ELR (cell line): ENCODE data around the gene HIF1A.
"Not testable (repeated sequence)": the region's sequence is repeated elsewhere in the genome, so short reads cannot be mapped to it uniquely, and the experiment has no call there.

Experiments used
- DNase-seq: peaks from one replicate; pipeline ENCODE4 v3.0.0-alpha.2; 2015; ENCODE audit warnings: low read depth

The HIF1A gene

GRCh38 chr14:61694830-61695694 lies at the start of gene HIF1A:
TSS of gene HIF1A (plus strand) at chr14:61695513. CDS start at chr14:61695805, 292 bp downstream.
- DNase-seq = peak; percentile 99

- DNase-seq = no peak
These were observed 48.8 kb upstream of the HIF1A start for GRCh38 chr14:61646366-61647116.

- DNase-seq = no peak
These were observed 47.6 kb upstream of the HIF1A start for GRCh38 chr14:61647704-61648103.

- DNase-seq = no peak
These were observed 46.9 kb upstream of the HIF1A start for GRCh38 chr14:61648377-61648776.

- DNase-seq = no peak
These were observed 46.0 kb upstream of the HIF1A start for GRCh38 chr14:61649283-61649682.

- no peak for DNase-seq
These were observed 44.0 kb upstream of the HIF1A start for GRCh38 chr14:61651355-61651754.

GRCh38 chr14:61652526-61653262 lies 42.6 kb upstream of the HIF1A start:
- DNase-seq = no peak

GRCh38 chr14:61653507-61653906 lies 41.8 kb upstream of the HIF1A start:
- DNase-seq = peak; percentile 94

- no peak for DNase-seq
These were observed 41.3 kb upstream of the HIF1A start for GRCh38 chr14:61654026-61654425.

GRCh38 chr14:61655777-61656176 lies 39.5 kb upstream of the HIF1A start:
- DNase-seq = no peak

GRCh38 chr14:61656341-61656740 lies 39.0 kb upstream of the HIF1A start:
- DNase-seq = no peak

- DNase-seq = not testable (repeated sequence)
These were observed 37.2 kb upstream of the HIF1A start for GRCh38 chr14:61658111-61658510.

- DNase-seq = no peak
These were observed 35.7 kb upstream of the HIF1A start for GRCh38 chr14:61659582-61659981.

GRCh38 chr14:61661471-61662400 lies 33.6 kb upstream of the HIF1A start:
- DNase-seq = peak; percentile 38

- DNase-seq = peak; percentile 88
These were observed 32.6 kb upstream of the HIF1A start for GRCh38 chr14:61662437-61663311.

GRCh38 chr14:61663312-61663979 lies 31.9 kb upstream of the HIF1A start:
- no peak for DNase-seq

GRCh38 chr14:61668282-61668681 lies 27.0 kb upstream of the HIF1A start:
- no peak for DNase-seq

- no peak for DNase-seq
These were observed 24.7 kb upstream of the HIF1A start for GRCh38 chr14:61670576-61670975.

- DNase-seq = no peak
These were observed 24.2 kb upstream of the HIF1A start for GRCh38 chr14:61671082-61671481.

GRCh38 chr14:61672796-61673195 lies 22.5 kb upstream of the HIF1A start:
- DNase-seq = no peak
